Neuron (in vitro differentiated cells): ENCODE measurements around the gene KDM5B.
"Not testable (repeated sequence)": the region's sequence is repeated elsewhere in the genome, so short reads cannot be mapped to it uniquely, and the experiment has no call there.

Experiments used
- H2AFZ ChIP-seq: one replicate; pipeline ENCODE4 v1.6.1; 2013; ENCODE audit warnings: low read depth, mild to moderate bottlenecking, inconsistent platforms, low read length, moderate library complexity
- H3K27me3 ChIP-seq: one replicate; pipeline ENCODE4 v1.6.1; 2013; ENCODE audit warnings: low read length; ENCODE audit not compliant: insufficient read depth
- H3K36me3 ChIP-seq: one replicate; pipeline ENCODE4 v1.6.1; 2013; ENCODE audit warnings: low read length; ENCODE audit not compliant: insufficient read depth
- H3K4me1 ChIP-seq: one replicate; pipeline ENCODE4 v1.6.1; 2013; ENCODE audit warnings: low read length; ENCODE audit not compliant: insufficient read depth
- H3K4me3 ChIP-seq: 2 replicates; pipeline ENCODE4 v1.5.1; 2013; ENCODE audit warnings: mild to moderate bottlenecking, low read length, moderate library complexity
- H3K9me3 ChIP-seq: one replicate; pipeline ENCODE4 v1.6.1; 2013; ENCODE audit warnings: low read length

KDM5B gene

DNA sequence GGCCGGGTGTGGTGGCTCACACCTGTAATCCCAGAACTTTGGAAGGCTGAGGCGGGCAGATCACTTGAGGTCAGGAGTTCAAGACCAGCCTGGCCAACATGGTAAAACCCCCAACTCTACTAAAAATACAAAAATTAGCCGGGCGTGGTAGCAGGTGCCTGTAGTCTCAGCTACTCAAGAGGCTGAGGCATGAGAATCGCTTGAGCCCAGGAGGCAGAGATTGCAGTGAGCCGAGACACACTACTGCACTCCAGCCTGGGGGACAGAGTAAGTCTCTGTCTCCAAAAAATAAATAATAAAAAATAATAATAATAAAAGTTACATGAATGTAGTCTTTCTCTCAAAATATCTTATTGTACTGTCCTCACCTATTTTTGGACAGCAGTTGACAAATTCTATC lies 13.3 kb downstream of the KDM5B start:
- H3K4me3 ChIP-seq, H3K4me1 ChIP-seq, H3K9me3 ChIP-seq, H3K27me3 ChIP-seq, H2AFZ ChIP-seq, H3K36me3 ChIP-seq: not testable (repeated sequence)

DNA sequence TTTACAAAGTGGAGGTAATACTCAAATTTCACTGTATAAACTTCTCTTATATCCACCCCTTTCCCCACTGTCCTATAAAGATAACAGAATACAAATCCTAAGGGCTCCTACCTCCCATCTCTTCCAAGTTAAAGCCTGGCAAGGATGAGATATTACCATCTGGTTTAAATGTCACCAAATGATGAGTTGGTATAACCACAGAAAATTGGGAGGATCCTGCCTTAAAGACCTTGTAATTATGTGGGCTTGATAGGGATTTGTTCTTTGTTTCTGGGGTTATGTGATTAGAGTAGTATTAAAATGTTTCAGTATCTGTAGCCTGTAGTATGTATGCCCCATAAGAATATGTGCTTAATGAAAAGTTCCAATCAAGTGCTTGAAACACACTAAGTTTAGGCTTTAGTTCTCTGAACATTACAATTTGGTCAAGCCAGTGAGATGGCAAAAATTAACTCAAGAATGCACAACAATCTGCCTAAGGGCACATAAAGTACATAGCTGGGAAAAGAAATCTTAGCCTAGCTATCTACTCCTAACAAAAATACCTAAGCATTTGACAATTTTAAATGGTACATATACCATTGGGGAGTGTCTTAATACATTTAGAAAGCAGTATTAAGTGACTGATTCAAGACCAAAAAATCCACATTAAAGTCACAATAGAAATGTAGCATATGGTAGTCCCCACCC lies 14.0 kb downstream of the KDM5B start:
- Histone ChIP-seq H3K4me1 (no peaks in the 10 kb centered on the region), H3K36me3 (peaks cover 8% of the 10 kb centered on the region), H3K27me3 (no peaks in the 10 kb centered on the region), H2AFZ (no peak overlapping the region), H3K4me3 (no peak overlapping the region), H3K9me3 (no peaks in the 10 kb centered on the region)

DNA sequence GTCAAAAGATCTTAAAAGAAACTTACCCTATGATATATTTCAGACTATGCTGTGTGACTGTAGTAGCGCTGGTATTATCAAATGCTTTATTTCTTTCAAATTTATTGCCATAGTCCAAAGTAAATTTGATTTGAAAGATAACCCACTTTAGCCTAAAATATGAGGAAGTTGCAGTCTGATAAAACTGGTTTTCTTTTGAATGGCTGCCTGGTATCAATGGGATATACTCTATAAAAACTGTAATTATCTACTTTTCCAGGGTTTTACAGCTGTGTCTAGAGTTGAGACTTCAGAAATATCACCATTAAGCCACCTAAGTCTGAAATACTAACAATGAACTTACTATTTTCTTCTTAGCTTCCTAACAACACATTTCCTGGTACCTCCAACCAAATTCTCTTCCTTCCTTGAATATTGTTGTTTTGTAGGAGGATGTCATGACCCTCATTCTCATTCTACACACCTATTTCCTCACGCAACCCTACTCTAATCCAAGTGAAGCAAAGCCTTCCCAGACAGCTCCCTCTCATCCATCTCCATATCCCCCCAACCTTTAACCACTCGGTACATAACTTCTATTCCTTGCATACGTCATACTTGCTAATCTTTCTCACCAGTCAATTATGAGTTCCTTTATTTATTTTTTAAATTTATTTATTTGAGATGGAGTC lies 17.0 kb downstream of the KDM5B start:
- no peak overlapping the region for H3K4me3 ChIP-seq
- no peaks in the 10 kb centered on the region for H3K27me3 ChIP-seq
- H3K36me3 ChIP-seq: peaks cover 5% of the 10 kb centered on the region
- no peak overlapping the region for H2AFZ ChIP-seq
- H3K9me3 ChIP-seq: no peaks in the 10 kb centered on the region
- H3K4me1 ChIP-seq: no peaks in the 10 kb centered on the region

DNA sequence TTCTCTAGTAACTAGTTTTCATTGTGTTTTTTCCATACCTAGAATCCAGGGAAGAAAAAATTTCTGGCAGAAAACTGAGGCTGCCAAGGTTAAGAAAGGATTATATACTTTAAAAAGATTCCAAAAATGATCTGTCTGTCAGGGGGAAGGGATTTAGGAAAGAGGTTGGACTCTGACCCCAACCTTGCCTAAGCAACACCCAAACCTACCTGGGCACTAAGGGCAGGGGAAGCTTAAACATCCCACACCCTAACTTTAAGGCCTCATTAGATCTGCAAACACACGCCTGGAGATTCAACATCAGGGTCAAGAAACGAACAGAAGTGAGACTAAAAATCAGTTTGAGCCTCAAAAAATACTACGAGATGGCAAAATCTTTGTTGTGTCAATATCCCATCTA lies 19.4 kb downstream of the KDM5B start:
- no peaks in the 10 kb centered on the region for H3K4me1 ChIP-seq
- H3K9me3 ChIP-seq: no peaks in the 10 kb centered on the region
- H3K27me3 ChIP-seq: no peaks in the 10 kb centered on the region
- peaks cover 5% of the 10 kb centered on the region for H3K36me3 ChIP-seq
- H3K4me3 ChIP-seq: no peak overlapping the region
- H2AFZ ChIP-seq: no peak overlapping the region

DNA sequence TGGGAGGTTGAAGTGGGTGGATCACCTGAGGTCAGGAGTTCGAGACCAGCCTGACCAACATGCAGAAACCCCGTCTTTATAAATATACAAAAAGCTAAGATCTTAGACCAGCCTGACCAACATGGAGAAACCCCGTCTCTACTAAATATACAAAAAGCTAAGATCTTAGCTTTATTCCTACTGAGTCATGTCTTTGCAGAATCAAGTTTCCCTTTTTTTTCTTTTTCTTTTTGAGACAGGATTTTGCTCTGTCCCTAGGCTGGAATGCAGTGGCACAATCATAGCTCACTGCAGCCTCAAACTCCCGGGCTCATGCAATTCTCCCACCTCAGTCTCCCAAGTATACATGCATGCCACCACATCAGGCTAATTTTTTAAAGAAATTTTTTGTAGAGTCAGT lies 21.4 kb downstream of the KDM5B start:
- Histone ChIP-seq H3K4me1 (no peaks in the 10 kb centered on the region), H3K4me3 (no peak overlapping the region), H3K36me3 (peaks cover 5% of the 10 kb centered on the region), H3K27me3 (no peaks in the 10 kb centered on the region), H2AFZ (no peak overlapping the region), H3K9me3 (no peaks in the 10 kb centered on the region)

DNA sequence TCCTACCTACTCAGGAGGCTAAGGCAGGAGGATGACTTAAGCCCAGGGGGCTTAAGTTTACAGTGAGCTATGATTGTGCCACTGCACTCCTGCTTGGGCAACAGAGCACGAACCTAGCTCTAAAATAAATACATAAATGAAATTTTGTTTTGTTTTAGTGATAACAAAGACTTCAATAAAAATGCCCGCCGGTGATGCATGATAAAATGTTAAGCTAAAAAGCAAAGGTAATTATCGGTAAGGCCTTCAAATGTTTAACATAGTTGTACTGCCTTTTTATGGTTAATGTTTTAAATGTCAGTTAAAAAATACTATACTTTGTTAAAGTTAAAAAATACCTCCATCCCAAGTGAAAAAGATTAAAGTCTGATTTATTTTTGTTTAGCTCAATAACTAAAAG lies 27.0 kb downstream of the KDM5B start:
- H3K27me3 ChIP-seq: no peaks in the 10 kb centered on the region
- no peaks in the 10 kb centered on the region for H3K4me1 ChIP-seq
- peaks cover 10% of the 10 kb centered on the region for H3K36me3 ChIP-seq
- H3K4me3 ChIP-seq: no peak overlapping the region
- H3K9me3 ChIP-seq: no peaks in the 10 kb centered on the region
- H2AFZ ChIP-seq: no peak overlapping the region

DNA sequence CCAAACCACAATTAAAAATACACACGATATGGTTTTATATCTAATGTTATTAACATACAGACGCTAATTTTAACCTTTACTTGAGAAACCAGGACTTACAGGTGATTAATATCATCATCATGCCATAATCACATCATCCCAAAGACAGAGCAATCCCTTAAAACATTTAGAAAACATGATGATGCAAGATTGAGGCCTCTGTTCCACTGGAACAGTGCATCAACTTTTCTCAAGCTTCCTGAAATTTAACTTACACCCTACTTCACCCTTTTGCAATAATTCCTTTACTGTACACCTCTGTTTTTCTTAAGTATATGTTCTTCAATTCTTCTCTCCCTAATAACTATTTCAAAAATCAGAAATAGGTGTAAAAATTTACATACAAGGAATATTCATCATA lies 38.1 kb downstream of the KDM5B start:
- Histone ChIP-seq H3K27me3 (no peaks in the 10 kb centered on the region), H3K4me3 (no peak overlapping the region), H3K36me3 (peaks cover 78% of the 10 kb centered on the region), H3K9me3 (no peaks in the 10 kb centered on the region), H2AFZ (no peak overlapping the region), H3K4me1 (no peaks in the 10 kb centered on the region)

DNA sequence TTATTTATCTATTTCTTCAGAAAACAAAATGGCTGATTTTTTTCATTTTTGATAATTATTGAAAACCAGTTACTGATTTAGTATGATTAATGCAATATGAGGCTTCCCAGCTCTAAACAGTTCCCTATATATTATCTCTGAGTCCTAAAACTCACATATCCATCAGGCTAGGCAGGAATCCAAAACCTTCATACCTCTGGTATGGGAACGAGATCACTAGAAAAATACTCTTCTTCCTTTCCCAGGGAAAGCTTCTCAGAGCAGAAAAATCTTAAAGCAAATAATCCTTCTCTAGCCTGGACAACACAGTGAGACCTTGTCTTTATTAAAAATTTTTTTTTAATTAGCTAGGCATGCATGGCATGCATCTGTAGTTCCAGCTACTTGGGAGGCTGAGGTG lies 42.5 kb downstream of the KDM5B start:
- Histone ChIP-seq H3K27me3 (no peaks in the 10 kb centered on the region), H2AFZ (no peak overlapping the region), H3K4me3 (no peak overlapping the region), H3K9me3 (no peaks in the 10 kb centered on the region), H3K4me1 (no peaks in the 10 kb centered on the region), H3K36me3 (peaks cover 84% of the 10 kb centered on the region)

DNA sequence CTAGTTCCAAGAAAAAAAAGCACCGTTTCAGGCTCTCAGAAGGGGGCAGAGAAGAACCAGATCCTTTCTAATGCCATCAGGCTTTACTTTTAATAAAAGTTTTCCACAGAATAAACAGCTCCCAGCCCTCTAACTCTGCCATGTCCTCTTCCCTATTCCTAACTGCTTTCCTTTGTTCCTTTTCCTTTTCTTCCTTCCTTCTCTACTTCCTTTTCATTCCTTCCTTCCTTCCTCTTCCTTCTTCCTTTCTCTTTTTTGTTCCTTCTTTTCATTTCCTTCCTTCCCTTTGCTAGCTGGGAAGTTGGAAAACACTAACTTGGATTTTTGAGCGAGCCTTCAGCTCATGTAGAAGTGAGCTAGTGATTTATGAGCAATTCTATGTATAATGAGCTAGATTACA lies 46.2 kb downstream of the KDM5B start:
- H3K9me3 ChIP-seq: no peaks in the 10 kb centered on the region
- no peak overlapping the region for H2AFZ ChIP-seq
- no peaks in the 10 kb centered on the region for H3K4me1 ChIP-seq
- H3K36me3 ChIP-seq: peaks cover 96% of the 10 kb centered on the region
- H3K4me3 ChIP-seq: no peak overlapping the region
- no peaks in the 10 kb centered on the region for H3K27me3 ChIP-seq

DNA sequence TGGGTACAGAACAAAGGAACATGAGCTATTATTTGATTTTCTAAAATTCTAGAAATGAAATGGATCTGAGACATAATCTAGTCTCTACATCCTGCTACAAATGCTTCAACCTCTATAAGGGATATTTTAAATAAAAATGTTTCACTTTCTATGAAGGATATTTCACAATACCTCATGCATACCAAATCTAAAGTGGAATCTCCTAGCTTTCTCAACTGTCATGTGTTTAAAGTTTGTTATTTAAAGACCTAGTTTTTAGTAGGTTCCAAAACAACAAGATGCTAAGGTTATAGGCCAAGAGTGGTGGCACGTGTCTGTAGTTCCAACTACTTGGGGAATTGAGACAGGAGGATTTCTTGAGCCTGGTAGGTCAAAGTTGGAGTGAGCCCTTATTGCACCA lies 47.6 kb downstream of the KDM5B start:
- Histone ChIP-seq H3K36me3 (peaks cover 97% of the 10 kb centered on the region), H3K4me3 (no peak overlapping the region), H3K4me1 (no peaks in the 10 kb centered on the region), H2AFZ (no peak overlapping the region), H3K27me3 (no peaks in the 10 kb centered on the region), H3K9me3 (no peaks in the 10 kb centered on the region)

DNA sequence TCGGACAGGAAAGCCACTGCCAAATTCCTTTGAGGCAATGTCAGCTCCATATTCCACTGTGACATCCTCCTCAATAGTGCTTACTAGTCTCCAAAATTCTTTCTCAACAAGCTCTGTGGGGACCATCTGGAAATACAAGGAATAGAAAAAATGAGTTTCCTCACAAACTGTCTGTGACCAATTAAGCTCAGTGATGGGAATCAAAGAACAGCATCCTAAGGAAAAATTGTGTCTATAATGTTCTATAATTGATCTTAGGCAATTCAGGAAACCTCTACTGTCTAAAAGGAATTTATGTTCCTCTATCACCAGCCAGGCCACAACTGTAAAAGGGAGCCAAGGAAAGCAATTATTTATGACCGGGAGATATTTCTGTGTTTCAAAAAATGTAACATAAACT lies 51.8 kb downstream of the KDM5B start:
- H3K36me3 ChIP-seq: peaks cover 99% of the 10 kb centered on the region
- no peaks in the 10 kb centered on the region for H3K9me3 ChIP-seq
- no peaks in the 10 kb centered on the region for H3K27me3 ChIP-seq
- no peak overlapping the region for H2AFZ ChIP-seq
- no peaks in the 10 kb centered on the region for H3K4me1 ChIP-seq
- no peak overlapping the region for H3K4me3 ChIP-seq

DNA sequence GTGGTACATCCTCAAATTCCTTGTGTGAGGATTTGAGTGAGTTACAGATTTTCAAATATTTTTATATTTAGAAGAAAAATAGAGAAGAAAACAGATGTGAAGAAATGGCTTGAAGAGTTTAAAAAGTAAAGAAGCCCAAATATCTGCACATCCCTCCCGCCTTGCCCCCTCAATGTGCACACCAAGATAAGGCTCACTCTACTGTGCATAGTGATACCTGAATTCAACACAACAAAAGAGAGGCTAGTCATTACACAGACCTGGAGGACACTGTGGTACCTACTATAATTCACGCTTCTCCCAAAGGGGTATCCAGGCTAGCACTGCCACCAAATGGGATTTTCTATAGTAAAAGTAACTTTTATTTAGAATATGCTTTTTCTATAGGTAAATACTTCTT lies 53.9 kb downstream of the KDM5B start:
- no peak overlapping the region for H3K4me3 ChIP-seq
- no peaks in the 10 kb centered on the region for H3K27me3 ChIP-seq
- no peaks in the 10 kb centered on the region for H3K9me3 ChIP-seq
- H3K4me1 ChIP-seq: no peaks in the 10 kb centered on the region
- no peak overlapping the region for H2AFZ ChIP-seq
- peaks cover 96% of the 10 kb centered on the region for H3K36me3 ChIP-seq

DNA sequence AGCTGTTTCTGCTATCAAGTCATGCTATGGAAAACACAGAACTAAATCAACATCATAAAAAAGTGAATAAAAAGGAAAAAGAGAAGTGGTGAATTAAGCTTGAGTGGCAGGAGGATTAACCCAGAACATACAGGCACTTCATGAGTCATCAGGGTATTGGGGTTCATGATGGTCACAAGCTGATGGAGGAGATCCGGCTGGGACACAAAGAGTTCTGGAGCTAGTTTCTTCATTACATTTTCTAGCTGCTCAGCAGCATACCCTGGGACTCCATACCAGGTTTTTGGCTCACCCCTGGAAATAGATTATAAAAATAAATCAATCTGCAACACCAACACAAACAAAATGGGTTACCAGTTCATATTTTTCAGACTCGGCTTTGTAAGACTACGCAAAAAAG lies 55.4 kb downstream of the KDM5B start:
- no peaks in the 10 kb centered on the region for H3K4me1 ChIP-seq
- H3K9me3 ChIP-seq: no peaks in the 10 kb centered on the region
- no peak overlapping the region for H3K4me3 ChIP-seq
- H3K36me3 ChIP-seq: peaks cover 95% of the 10 kb centered on the region
- H3K27me3 ChIP-seq: no peaks in the 10 kb centered on the region
- no peak overlapping the region for H2AFZ ChIP-seq

DNA sequence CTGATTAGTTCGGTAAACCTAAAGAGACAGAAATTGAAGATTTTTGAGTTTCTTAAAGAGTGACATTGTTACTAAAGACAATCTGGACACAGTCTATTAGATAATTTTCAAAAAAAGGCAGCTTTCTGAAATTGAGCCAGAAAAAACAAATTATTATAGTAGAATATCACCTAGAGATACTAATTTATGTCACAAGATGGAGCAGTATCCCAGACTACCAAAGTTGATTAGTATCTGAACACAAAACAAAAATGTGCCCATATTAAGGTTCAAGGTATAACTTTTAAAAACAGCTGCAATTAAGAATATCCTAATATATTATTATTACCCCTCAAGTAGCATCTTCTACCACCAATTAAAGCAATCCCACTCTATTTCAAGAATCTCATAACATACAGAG lies 57.5 kb downstream of the KDM5B start:
- no peak overlapping the region for H3K4me3 ChIP-seq
- H3K36me3 ChIP-seq: peaks cover 94% of the 10 kb centered on the region
- H3K4me1 ChIP-seq: no peaks in the 10 kb centered on the region
- no peaks in the 10 kb centered on the region for H3K9me3 ChIP-seq
- H3K27me3 ChIP-seq: no peaks in the 10 kb centered on the region
- H2AFZ ChIP-seq: no peak overlapping the region
